Progenitor cell of endocrine pancreas (in vitro differentiated cells): ENCODE data around the gene TBC1D2. TPM values are rescaled to one million over a fixed set of nuclear protein-coding genes. Genes with fewer than 3 reads are reported as not detected.

Experiments
- DNase-seq: peaks from one replicate; pipeline ENCODE4 v3.0.0; 2021; ENCODE audit warnings: low spot score; ENCODE audit not compliant: unreplicated experiment
- H3K27ac Mint-ChIP-seq: 2 replicates; pipeline ENCODE4 v1.8.0; 2021; ENCODE audit warnings: mild to moderate bottlenecking, moderate library complexity, mixed read lengths
- H3K27me3 Mint-ChIP-seq: 2 replicates; pipeline ENCODE4 v1.8.0; 2021; ENCODE audit warnings: mixed read lengths
- H3K36me3 Mint-ChIP-seq: 2 replicates; pipeline ENCODE4 v1.8.0; 2022; ENCODE audit warnings: mixed read lengths; ENCODE audit not compliant: insufficient read depth
- H3K4me1 Mint-ChIP-seq: 2 replicates; pipeline ENCODE4 v1.8.0; 2021; ENCODE audit warnings: low read depth, mixed read lengths
- H3K4me3 Mint-ChIP-seq: 2 replicates; pipeline ENCODE4 v1.8.0; 2021; ENCODE audit warnings: low read depth, mild to moderate bottlenecking, moderate library complexity, mixed read lengths
- H3K9me3 Mint-ChIP-seq: 2 replicates; pipeline ENCODE4 v1.8.0; 2021; ENCODE audit warnings: low read depth, mixed read lengths
- CTCF ChIP-seq: fragments of 200-600 bp; sonication (generic); IDR thresholded peaks from one replicate; pipeline ENCODE4 v1.5.0; 2021; ENCODE audit warnings: antibody characterized with exemption, mild to moderate bottlenecking; ENCODE audit not compliant: unreplicated experiment
- total RNA-seq: library from RNA; stranded (reverse); gene quantifications from 2 replicates; pipeline ENCODE4 v1.2.1, GENCODE V29; 2021

Gene TBC1D2
- total RNA-seq, 1 donor from 2014 or later, result 8.5 TPM

GRCh38 chr9:98232926-98233325 lies 22.5 kb downstream of the TBC1D2 start:
- Mint-ChIP-seq H3K9me3 (no peaks in the 10 kb centered on the region), H3K27ac (no peak overlapping the region), H3K4me1 (peaks cover 22% of the 10 kb centered on the region), H3K36me3 (peaks cover 2% of the 10 kb centered on the region), H3K4me3 (no peak overlapping the region), H3K27me3 (no peaks in the 10 kb centered on the region)
- no peak for DNase-seq
- no peak for TF ChIP-seq CTCF

- DNase-seq, result no peak
- Mint-ChIP-seq H3K4me3 (no peak overlapping the region), H3K4me1 (peaks cover 27% of the 10 kb centered on the region), H3K27me3 (no peaks in the 10 kb centered on the region), H3K27ac (peak overlapping the region; percentile 7), H3K36me3 (peaks cover 2% of the 10 kb centered on the region), H3K9me3 (no peaks in the 10 kb centered on the region)
- no peak for TF ChIP-seq CTCF
Measured at GRCh38 chr9:98231770-98232478, 23.5 kb downstream of the TBC1D2 start.

- Mint-ChIP-seq H3K27me3 (no peaks in the 10 kb centered on the region), H3K9me3 (no peaks in the 10 kb centered on the region), H3K36me3 (peaks cover 2% of the 10 kb centered on the region), H3K4me3 (no peak overlapping the region), H3K27ac (no peak overlapping the region), H3K4me1 (peaks cover 29% of the 10 kb centered on the region)
- no peak for TF ChIP-seq CTCF
- no peak for DNase-seq
Measured at GRCh38 chr9:98230789-98231188, 24.7 kb downstream of the TBC1D2 start.

GRCh38 chr9:98230304-98230703 lies 25.1 kb downstream of the TBC1D2 start:
- Mint-ChIP-seq H3K4me3 (no peak overlapping the region), H3K9me3 (no peaks in the 10 kb centered on the region), H3K36me3 (peaks cover 2% of the 10 kb centered on the region), H3K4me1 (peaks cover 29% of the 10 kb centered on the region), H3K27me3 (no peaks in the 10 kb centered on the region), H3K27ac (no peak overlapping the region)
- DNase-seq, result no peak
- no peak for TF ChIP-seq CTCF

- peak overlapping the region; percentile 79 for H3K27ac Mint-ChIP-seq
Measured at GRCh38 chr9:98229620-98230019, 25.8 kb downstream of the TBC1D2 start.

More at GRCh38 chr9:98229620-98230019, 25.8 kb downstream of the TBC1D2 start:
- H3K4me3 Mint-ChIP-seq, result no peak overlapping the region
- peaks cover 2% of the 10 kb centered on the region for H3K36me3 Mint-ChIP-seq
- no peaks in the 10 kb centered on the region for H3K27me3 Mint-ChIP-seq
- no peak for TF ChIP-seq CTCF
- H3K9me3 Mint-ChIP-seq, result no peaks in the 10 kb centered on the region
- no peak for DNase-seq
- peaks cover 27% of the 10 kb centered on the region for H3K4me1 Mint-ChIP-seq
